Endothelial cell of umbilical vein (primary cell): ENCODE data around the gene RPAP3. TPM values are rescaled to one million over a fixed set of nuclear protein-coding genes. Genes with fewer than 3 reads are reported as not detected.

Source experiments
- BruUV-seq: library from RNA; stranded (reverse); fragments of 400-500 nt; replicated peaks from 2 replicates; lab custom pipeline; 2021; lab: Mats Ljungman, UMichigan
- CTCF ChIA-PET: fragments of 300-600, 350-600 bp; sonication (Branson Sonifier 250); formaldehyde crosslinking; loops from one replicate; lab custom pipeline; 2021; ENCODE audit warnings: antibody characterized with exemption, inconsistent platforms; lab: Charles Lee
- POLR2A ChIA-PET: fragments of 300-600, 350-600 bp; sonication (Branson Sonifier 250); formaldehyde crosslinking; loops from one replicate; lab custom pipeline; 2021; ENCODE audit warnings: antibody characterized with exemption, inconsistent platforms; lab: Charles Lee
- DNase-seq: peaks from one replicate; pipeline ENCODE4 v3.0.0-alpha.2; 2011; ENCODE audit warnings: low read depth, low spot score
- FAIRE-seq: peaks from 2 replicates; lab custom pipeline; 2011; peaks lifted over from hg19 to GRCh38; lab: Jason Lieb, UNC
- H2AFZ ChIP-seq: 2 replicates; pipeline ENCODE4 v1.6.0; 2012; ENCODE audit warnings: low read depth, low read length, control low read depth, inconsistent platforms
- H3K27ac ChIP-seq: 2 replicates; pipeline ENCODE4 v1.5.1; 2011; ENCODE audit warnings: low read depth, mild to moderate bottlenecking, control low read depth, low read length, moderate library complexity; ENCODE audit not compliant: insufficient read depth
- H3K27me3 ChIP-seq, 2 experiments: 2 replicates each; pipeline versions ENCODE4 v1.6.0 to v1.6.1; 2011; ENCODE audit warnings: low read length in 2 of 2, mixed read lengths in 1 of 2; ENCODE audit not compliant: control insufficient read depth in 2 of 2, insufficient read depth in 2 of 2
- H3K36me3 ChIP-seq, 2 experiments: 2 replicates in 1 of 2; 3 replicates in 1 of 2; pipeline ENCODE4 v1.5.1; 2011; ENCODE audit warnings: low read length in 2 of 2, mild to moderate bottlenecking in 1 of 2, moderate library complexity in 1 of 2; ENCODE audit not compliant: control insufficient read depth in 2 of 2, insufficient read depth in 2 of 2; ENCODE audit errors: extremely low read depth in 1 of 2
- H3K4me1 ChIP-seq: 3 replicates; pipeline ENCODE4 v1.5.1; 2011; ENCODE audit warnings: mild to moderate bottlenecking, low read length; ENCODE audit not compliant: control insufficient read depth, insufficient read depth; ENCODE audit errors: extremely low read depth
- H3K4me2 ChIP-seq: 2 replicates; pipeline ENCODE4 v1.6.1; 2011; ENCODE audit warnings: low read length, control low read depth, mixed read lengths; ENCODE audit not compliant: insufficient read depth
- H3K4me3 ChIP-seq, 3 experiments: fragments of 200-600 bp in 1 of 3; sonication (generic), shearing (Covaris generic) in 1 of 3; replicated peaks in 1 of 3; 2 replicates each; pipeline ENCODE4 v1.5.1; 2011 to 2016; ENCODE audit warnings: control low read depth in 3 of 3, low read length in 3 of 3, mild to moderate bottlenecking in 2 of 3, inconsistent platforms in 1 of 3, low read depth in 1 of 3, moderate library complexity in 1 of 3; ENCODE audit not compliant: insufficient read depth in 1 of 3
- H3K79me2 ChIP-seq: 2 replicates; pipeline ENCODE4 v1.6.0; 2012; ENCODE audit warnings: low read length, inconsistent platforms; ENCODE audit not compliant: control insufficient read depth, insufficient read depth
- H3K9ac ChIP-seq: replicated peaks from 2 replicates; pipeline ENCODE3; 2011; ENCODE audit warnings: low read length, control low read depth; ENCODE audit not compliant: insufficient read depth; ENCODE audit errors: extremely low read depth
- H3K9me1 ChIP-seq: replicated peaks from 3 replicates; pipeline ENCODE4 v1.6.0; 2011; ENCODE audit warnings: mild to moderate bottlenecking, low read length; ENCODE audit not compliant: control insufficient read depth, insufficient read depth; ENCODE audit errors: extremely low read depth
- H3K9me3 ChIP-seq: replicated peaks from 2 replicates; pipeline ENCODE4 v1.5.1; 2012; ENCODE audit warnings: low read length, inconsistent platforms; ENCODE audit not compliant: control insufficient read depth, insufficient read depth
- H4K20me1 ChIP-seq: replicated peaks from 2 replicates; pipeline ENCODE3; 2011; ENCODE audit warnings: mild to moderate bottlenecking, low read length; ENCODE audit not compliant: control insufficient read depth, insufficient read depth; ENCODE audit errors: extremely low read depth
- CTCF ChIP-seq, 2 donors: IDR thresholded peaks; 1 replicate in 1 of 2; 2 replicates in 1 of 2; pipeline ENCODE4 v1.5.1; 2011; ENCODE audit warnings: low read length in 2 of 2, mild to moderate bottlenecking in 2 of 2, moderate library complexity in 2 of 2, control low read depth in 1 of 2, inconsistent platforms in 1 of 2, low read depth in 1 of 2; ENCODE audit not compliant: insufficient read depth in 1 of 2; ENCODE audit errors: extremely low read depth in 1 of 2
- EZH2 ChIP-seq: IDR thresholded peaks from 2 replicates; pipeline ENCODE4 v1.6.1; 2012; ENCODE audit warnings: borderline replicate concordance, low read depth, mild to moderate bottlenecking, moderate library complexity, low read length, inconsistent platforms; ENCODE audit not compliant: severe bottlenecking
- FOS ChIP-seq: IDR thresholded peaks from 2 replicates; pipeline ENCODE4 v1.6.1; 2011; ENCODE audit warnings: mild to moderate bottlenecking, low read length, moderate library complexity, borderline replicate concordance; ENCODE audit not compliant: insufficient read depth
- GATA2 ChIP-seq: IDR thresholded peaks from 2 replicates; pipeline ENCODE4 v1.7.0; 2011; ENCODE audit warnings: low read depth, mild to moderate bottlenecking, moderate library complexity, mixed read lengths, low read length; ENCODE audit not compliant: insufficient read length, insufficient read depth
- JUN ChIP-seq: IDR thresholded peaks from 2 replicates; pipeline ENCODE4 v1.6.1; 2011; ENCODE audit warnings: borderline replicate concordance, low read depth; ENCODE audit not compliant: insufficient read length, insufficient read depth
- MAX ChIP-seq: IDR thresholded peaks from 2 replicates; pipeline ENCODE4 v1.6.1; 2011; ENCODE audit not compliant: insufficient read depth, insufficient read length
- MYC ChIP-seq: IDR thresholded peaks from one replicate; pipeline ENCODE4 v1.6.1; 2011; ENCODE audit warnings: mild to moderate bottlenecking, low read depth, low read length
- POLR2A ChIP-seq: IDR thresholded peaks from 2 replicates; pipeline ENCODE4 v1.6.1; 2012; ENCODE audit warnings: low read depth, mild to moderate bottlenecking, control low read depth, low read length
- POLR2AphosphoS5 ChIP-seq: IDR thresholded peaks from 2 replicates; pipeline ENCODE4 v1.6.1; 2012; ENCODE audit warnings: low read depth, mild to moderate bottlenecking, control low read depth, low read length, moderate library complexity; ENCODE audit not compliant: insufficient read depth
- dilution Hi-C: fragments of 300-500 bp; cut with MboI; formaldehyde crosslinking; loops from one replicate; pipeline ENCODE4 v1.15.0; 2019; ENCODE audit warnings: low sequenced_read_pairs; ENCODE audit not compliant: extremely low pct_ligation_motif_present
- intact Hi-C: fragments of 100-400 bp; cut with micrococcal nuclease; formaldehyde crosslinking; loops from one replicate; pipeline ENCODE4 v1.10.0; 2022
- polyA plus RNA-seq, 4 experiments: library from polyadenylated mRNA; depleted of rRNA in 3 of 4; stranded (reverse) in 3 of 4; unstranded in 1 of 4; fragments of >200 nt; gene quantifications; 2 replicates each; pipeline versions ENCODE4 v1.2.1 to v1.2.3, GENCODE V29; 2011 to 2012; ENCODE audit warnings: missing spikeins in 1 of 4
- total RNA-seq: library from RNA; stranded (reverse); gene quantifications from 2 replicates; pipeline ENCODE4 v1.2.3, GENCODE V29; 2021

RPAP3 gene
- total and polyA plus RNA-seq, 2 donors (not counting 3 experiments of a cell fraction or from before 2014, with no cell fraction given): 3.9 to 29.8 TPM

GRCh38 chr12:47736877-47737676 lies 31.2 kb upstream of the RPAP3 start:
- intact Hi-C loops: no loop called here
- Histone ChIP-seq H4K20me1 (no peaks in the 10 kb centered on the region), H3K27ac (no peak overlapping the region), H3K4me3 (no peak overlapping the region), H3K9me1 (no peaks in the 10 kb centered on the region), H3K9me3 (no peaks in the 10 kb centered on the region), H3K36me3 (peaks cover 0 to 16% of the 10 kb centered on the region in 2 experiments), H3K9ac (no peak overlapping the region), H3K27me3 (no peaks in the 10 kb centered on the region), H3K4me2 (no peak overlapping the region), H2AFZ (no peak overlapping the region), H3K4me1 (peaks cover 14% of the 10 kb centered on the region), H3K79me2 (no peaks in the 10 kb centered on the region)
- peak; percentile 62 for FAIRE-seq
- peak; percentile 14 for DNase-seq
- POLR2A ChIA-PET: interaction anchor here (1.5 kb wide), 1 partner anchor 101 kb away, joined by 3 read pairs; no protein-coding TSS in a partner anchor
- TF ChIP-seq EZH2: no peak
- no peak for TF ChIP-seq JUN
- TF ChIP-seq MAX: no peak
- TF ChIP-seq POLR2AphosphoS5: no peak
- BruUV-seq: TSS peak; percentile 8
- dilution Hi-C loops: no loop called here
- CTCF ChIA-PET: interaction anchor here (1.0 to 10.4 kb wide), 10 partner anchors 21 to 205 kb away, joined by 3 to 385 read pairs (median 6); partner anchors contain the start of genes RAPGEF3 and SLC48A1

GRCh38 chr12:47736216-47736615 lies 30.4 kb upstream of the RPAP3 start:
- H3K79me2 ChIP-seq: no peaks in the 10 kb centered on the region
- peaks cover 0 to 16% of the 10 kb centered on the region in 2 experiments for H3K36me3 ChIP-seq
- H3K9me1 ChIP-seq: no peaks in the 10 kb centered on the region
- BruUV-seq: no TSS peak
- H3K9me3 ChIP-seq: no peaks in the 10 kb centered on the region
- intact Hi-C loops: no loop called here
- no peak for TF ChIP-seq EZH2
- no peak for TF ChIP-seq GATA2
- no peak for TF ChIP-seq MYC
- TF ChIP-seq MAX: no peak
- no peak for TF ChIP-seq POLR2AphosphoS5
- TF ChIP-seq JUN: no peak
- TF ChIP-seq FOS: no peak
- no peak for TF ChIP-seq POLR2A
- no peak for TF ChIP-seq CTCF (IDR thresholded peaks at IDR 0.05; ENCODE audit: extremely low read depth in 1 of 2, insufficient read depth in 1 of 2, low read depth in 1 of 2, low read length in 2 of 2)
- ChIA-PET POLR2A (interaction anchor here (1.5 kb wide), 1 partner anchor 102 kb away, joined by 3 read pairs; no protein-coding TSS in a partner anchor), CTCF (interaction anchor here (0.9 to 10.4 kb wide), 10 partner anchors 21 to 206 kb away, joined by 3 to 385 read pairs (median 6); partner anchors contain the start of genes RAPGEF3 and SLC48A1)
- H3K27me3 ChIP-seq: no peaks in the 10 kb centered on the region
- no peaks in the 10 kb centered on the region for H4K20me1 ChIP-seq
- no peak overlapping the region for H2AFZ ChIP-seq
- H3K4me1 ChIP-seq: peaks cover 8% of the 10 kb centered on the region
- H3K27ac ChIP-seq: no peak overlapping the region
- no peak overlapping the region for H3K4me3 ChIP-seq
- H3K4me2 ChIP-seq: no peak overlapping the region
- FAIRE-seq (no peak), DNase-seq (no peak)
- dilution Hi-C loops: no loop called here
- no peak overlapping the region for H3K9ac ChIP-seq
